HG03108 (cell line): ENCODE results near the gene STARD10.

Source experiments
- ATAC-seq: cut with Tn5 transposase; IDR thresholded peaks from one replicate; pipeline ENCODE4 v1.9.1; 2021; ENCODE audit warnings: moderate library complexity; ENCODE audit not compliant: unreplicated experiment

Gene STARD10

DNA sequence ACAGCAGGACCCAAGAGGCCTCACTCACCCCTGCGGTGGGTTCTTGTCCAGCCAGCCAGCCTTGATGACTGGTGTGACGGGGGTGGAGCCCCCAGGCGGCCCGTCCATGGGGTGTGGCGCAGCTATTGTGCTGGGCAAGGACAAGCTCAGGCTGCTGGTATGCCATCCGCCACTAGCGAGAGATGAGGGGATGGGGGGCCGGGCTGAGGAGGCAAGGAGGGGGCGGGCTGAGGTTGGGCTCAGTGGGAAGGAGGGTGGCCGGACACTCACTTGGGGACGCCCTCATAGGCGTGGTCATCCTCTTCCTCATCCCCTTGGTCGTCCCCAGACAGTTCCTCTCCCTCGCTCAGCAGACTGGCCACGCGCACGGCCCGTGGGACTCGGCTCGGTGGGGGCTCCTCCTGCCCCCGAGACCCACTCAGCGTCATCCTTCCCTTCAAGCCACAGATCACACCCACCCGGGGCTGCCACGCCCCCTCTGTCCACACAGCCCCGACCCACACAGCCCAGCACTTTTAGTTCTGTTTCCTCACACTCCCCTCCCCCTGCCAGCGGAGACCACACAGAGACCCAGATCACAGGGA, 81.6 kb downstream of the STARD10 start:
- ATAC-seq = no peak

DNA sequence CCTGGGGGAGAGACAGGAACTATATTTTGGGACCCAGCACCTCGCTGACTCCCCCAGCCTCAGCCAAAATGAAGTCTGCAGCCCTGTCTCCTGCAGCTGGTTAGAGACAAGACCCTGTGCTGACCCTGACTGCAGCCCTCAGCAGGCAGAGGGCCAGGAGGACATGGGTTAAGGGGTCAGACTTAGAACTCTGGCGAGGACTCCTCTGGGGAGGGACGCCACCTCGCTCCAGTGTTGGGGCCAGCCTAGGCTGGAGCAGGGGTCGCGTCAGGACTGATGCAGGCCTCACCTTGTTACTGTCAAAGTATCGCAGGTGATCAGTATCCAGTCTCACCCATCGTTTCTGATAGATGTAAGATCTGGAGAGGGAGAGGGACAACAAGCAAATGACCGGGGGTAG, 82.7 kb downstream of the STARD10 start:
- no peak for ATAC-seq

DNA sequence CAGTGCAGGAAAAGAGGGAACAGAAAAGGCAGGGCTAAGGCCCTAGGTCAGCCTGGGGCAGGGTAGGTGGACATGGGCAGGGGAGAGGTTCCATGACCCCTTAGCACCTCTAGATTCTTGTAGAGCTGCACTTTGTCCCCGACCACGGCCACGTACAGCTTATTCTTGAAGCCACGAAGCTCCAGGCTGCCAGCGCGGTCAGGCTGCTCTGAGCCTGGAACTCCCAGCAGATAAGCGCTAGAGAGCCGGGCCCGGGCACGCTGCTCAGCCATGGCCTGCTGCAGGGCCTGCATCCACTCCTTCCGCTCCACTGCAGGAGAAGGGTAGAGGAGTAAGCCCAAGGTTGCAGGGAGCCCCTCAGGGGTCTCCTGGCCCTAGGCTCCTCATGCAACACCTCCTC, 83.6 kb downstream of the STARD10 start:
- no peak for ATAC-seq

DNA sequence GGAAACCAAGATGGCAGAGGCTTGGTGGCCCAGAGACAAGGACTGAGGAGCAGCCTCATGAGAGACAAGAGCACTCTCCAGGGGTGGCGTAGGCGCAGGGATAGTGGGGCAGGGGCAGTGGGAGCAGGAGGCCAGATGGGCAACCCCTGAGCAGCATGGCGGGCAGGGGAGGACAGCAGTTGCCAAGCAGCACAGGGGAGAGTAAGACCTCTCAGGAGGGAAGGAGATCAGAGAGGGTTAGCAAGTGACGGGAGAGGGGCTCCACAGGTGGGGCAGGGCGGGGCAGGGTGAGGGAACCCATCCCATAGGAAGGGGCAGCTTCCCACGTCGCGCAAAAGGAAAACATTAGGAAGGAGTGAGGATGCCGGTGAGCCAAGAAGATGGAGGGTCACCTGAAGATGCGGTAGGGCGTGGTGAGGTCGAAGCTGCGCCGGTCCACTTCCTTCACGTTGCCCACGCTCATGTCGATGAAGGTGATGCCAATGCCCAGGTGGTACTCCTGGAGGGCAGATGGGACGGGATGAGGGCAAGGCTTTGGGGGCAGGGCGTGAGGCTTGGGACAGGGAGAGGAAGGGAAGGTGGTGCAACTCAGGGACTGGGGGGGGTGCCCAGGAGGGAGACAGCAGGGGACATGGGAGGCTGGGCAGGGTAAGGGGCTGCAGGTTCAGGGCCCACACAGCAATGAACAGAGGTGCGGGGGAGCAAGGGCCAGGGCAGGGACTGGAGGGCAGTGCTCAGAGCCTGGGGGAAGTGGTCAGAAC, 84.2 kb downstream of the STARD10 start:
- ATAC-seq = no peak

DNA sequence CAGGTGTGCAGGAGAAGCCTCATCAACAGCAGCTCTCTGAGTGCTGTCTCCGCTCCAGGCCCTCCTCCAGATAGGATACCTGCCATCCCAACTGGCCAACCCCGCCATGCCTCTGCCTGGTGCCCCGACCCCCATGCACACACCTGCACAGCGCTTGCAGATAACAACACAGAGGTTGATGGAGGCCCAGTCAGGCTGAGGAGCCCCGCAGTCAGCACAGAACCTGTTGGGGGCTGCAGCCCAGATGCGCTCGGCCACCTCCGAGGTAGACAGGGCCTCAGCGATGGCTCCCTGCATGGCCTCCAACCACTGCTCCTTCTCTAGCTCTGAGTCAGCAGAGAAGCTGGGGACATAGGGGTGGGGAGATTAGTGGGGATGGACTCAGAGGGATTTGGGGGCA, 86.8 kb downstream of the STARD10 start:
- ATAC-seq = no peak

DNA sequence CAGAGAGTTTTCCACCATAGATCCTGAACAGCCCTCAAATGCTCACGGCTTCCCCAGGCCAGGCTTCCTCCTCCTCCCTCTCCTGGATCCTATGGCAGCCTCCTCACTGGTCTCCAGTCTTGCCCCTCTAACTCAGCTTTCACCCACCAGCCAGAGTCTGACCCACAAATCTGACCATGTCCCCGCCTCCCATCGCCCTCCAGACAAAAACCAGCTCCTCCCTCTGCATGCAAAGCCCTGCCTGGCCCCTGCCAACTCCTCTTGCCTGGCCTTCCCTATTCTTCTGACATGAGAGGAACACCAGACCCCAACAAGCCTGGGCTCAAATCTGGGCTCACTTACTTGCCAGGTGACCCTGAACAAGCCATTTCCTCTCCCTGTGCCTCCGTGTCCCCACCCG, 87.3 kb downstream of the STARD10 start:
- no peak for ATAC-seq

DNA sequence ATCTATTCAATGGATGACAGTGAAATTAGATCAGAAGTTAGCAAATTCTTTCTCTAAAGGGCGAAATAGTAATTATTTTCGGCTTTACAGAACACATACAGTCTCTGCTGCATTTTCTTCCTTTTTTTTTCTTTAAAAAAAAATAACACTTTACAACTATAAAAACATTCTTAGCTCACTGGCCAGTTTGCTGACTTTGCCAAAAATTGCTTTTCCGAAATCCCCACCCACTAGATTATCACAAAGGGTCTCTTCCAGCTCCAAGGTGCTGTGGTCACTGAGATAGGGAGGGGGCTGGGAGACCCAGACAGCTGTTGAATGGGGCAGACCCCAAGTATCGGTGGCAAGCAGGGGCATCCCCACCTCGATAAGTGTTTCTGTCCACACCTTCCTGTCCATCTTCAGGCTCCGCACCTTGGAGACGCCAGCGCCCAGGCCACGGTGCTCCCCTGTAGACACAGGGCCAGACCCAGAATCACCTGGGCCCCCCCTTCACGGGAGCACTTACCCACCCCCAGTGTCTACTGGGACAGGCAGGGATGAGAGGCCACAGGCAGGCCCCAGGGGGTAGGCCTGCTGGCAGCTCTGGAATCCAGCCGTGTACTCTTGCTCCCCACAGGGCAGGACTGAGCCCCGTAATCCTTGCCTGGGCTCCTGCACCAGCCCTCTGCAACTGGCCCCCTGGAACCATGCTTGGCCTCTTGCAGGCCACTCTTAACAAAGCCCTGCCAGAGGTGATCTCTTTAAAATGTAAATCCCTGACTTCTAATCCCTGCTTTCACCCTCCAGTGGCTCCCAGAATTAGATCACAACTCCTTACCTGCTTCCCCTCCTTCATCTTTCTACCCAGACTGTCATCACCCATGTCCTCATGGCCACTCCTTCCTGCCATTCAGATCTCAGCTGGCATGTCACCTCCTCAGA, 88.1 kb downstream of the STARD10 start:
- ATAC-seq = no peak

DNA sequence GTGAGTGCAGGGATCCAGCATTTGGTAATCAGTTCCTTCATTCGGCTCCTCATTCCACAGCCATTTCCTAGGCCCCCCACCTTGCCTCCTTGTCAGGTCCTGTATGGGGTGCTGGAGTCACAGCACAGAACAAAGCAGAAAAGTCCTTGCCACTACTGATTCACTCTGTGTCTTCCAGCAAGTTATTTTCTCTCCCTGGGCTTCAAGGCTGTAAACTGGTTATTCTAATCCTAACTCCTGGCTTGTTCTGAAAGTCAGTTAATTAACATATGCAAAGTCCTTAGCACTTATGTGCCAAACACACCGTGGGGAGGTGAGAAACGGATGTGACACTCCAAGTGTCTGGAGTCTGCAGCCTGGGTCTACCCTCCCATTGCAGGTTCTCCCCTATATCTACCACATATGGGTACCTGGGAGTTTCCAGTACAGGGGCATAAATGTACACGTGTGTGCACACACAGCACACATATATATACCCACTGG, 89.0 kb downstream of the STARD10 start:
- ATAC-seq = no peak
